Activated CD4-positive, alpha-beta T cell treated with anti-CD3 and anti-CD28 coated beads for 4 hours (primary cell): ENCODE data around the gene PLEKHA8.

Experiments used
- DNase-seq, 2 donors: peaks; one replicate each; pipeline ENCODE4 v3.0.0-alpha.2; 2020

PLEKHA8 gene, protein sequence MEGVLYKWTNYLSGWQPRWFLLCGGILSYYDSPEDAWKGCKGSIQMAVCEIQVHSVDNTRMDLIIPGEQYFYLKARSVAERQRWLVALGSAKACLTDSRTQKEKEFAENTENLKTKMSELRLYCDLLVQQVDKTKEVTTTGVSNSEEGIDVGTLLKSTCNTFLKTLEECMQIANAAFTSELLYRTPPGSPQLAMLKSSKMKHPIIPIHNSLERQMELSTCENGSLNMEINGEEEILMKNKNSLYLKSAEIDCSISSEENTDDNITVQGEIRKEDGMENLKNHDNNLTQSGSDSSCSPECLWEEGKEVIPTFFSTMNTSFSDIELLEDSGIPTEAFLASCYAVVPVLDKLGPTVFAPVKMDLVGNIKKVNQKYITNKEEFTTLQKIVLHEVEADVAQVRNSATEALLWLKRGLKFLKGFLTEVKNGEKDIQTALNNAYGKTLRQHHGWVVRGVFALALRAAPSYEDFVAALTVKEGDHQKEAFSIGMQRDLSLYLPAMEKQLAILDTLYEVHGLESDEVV

GRCh38 chr7:30028216-30028748, at the start of gene PLEKHA8:
Gene PLEKHA8, plus strand, starts transcription at chr7:30028412. Its CDS starts 351 bp downstream, at chr7:30028763.
- peak; percentile 81 to 88 for DNase-seq

DNA sequence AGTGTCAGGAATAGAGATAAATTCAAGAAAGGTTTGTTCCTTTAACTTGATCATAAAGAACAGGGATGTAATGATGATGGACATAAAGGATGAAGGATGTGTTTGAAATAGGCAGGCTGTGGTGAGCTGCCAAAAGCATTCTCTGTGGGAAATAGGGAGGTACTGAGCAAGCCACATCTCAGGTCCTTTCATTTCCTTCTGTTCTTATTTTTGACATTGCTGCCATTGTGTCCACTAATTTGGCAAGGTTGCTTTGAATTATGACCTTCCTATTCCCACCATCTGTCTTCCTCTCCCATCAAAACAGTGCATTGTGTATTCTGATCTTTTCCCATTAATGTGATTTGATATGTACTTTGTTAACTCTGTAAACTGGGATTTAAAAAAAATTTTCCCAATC, 48.1 kb upstream of the PLEKHA8 start:
- no peak for DNase-seq

- no peak for DNase-seq
Observed at GRCh38 chr7:29987083-29987482, 41.1 kb upstream of the PLEKHA8 start.

DNA sequence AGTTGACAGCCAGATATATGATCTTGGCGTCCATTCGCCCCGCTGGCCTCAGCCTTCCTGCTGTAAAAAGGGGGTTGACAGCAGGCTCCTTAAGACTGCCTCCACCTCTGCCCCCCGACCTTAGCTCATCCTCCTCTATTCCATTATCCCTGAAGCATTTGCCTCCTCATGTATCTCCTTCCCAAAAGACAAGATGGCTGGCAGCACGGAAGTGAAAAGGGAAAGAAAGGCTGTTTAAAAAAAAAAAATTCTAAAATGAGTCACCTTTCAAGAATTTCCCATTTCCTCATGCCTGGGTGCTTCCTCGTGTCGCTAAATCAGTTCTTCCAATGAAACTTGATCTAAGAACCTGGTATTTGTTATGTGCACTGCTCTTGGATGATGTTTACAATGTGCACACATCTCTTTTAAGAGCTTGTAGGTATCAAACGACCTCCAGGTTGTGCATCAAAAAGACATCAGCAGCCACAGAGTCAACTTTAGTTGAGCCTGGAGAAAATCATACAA, 40.3 kb upstream of the PLEKHA8 start:
- no peak for DNase-seq

DNA sequence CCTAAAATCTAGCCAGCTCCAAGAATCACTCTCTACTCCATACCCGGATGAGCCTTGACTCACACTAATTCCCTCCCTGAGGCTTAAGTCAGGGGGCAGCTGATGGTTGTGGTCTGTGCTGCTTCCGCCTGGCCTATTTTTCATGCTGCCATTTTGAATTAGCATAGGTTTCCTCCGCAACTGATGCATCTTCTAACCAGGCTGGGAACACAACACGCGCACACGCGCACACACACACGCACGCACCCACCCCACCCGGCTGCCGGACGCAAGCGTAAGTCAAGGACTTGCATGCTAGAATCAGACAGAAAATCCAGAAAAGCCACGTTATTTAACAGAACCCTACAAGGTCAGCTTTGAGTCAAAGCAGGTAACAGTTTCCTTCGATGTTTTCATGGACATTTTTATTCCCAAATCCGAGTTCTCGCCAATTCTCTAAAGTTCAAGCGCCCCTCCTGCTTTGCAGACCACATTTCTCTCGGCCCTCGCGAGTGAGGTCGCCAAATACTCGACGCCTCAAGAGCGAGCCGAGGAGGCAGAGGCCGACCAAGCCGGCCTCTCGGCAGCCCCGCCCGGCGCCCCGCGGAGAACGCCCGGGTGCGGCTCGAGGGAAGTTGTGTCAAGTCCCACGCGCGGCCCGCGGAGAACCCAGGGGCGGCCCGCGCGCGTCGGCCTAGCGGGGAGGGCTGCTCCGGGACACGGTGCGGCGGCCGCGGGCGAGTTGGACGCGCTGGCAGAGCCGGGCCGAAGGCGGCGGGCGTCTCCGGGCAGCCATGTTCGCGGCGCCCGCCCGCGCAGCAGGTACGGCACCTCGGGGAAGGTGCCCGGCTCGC, 39.6 kb upstream of the PLEKHA8 start:
- DNase-seq: peak; percentile 11 to 14

GRCh38 chr7:29989257-29989995, 38.8 kb upstream of the PLEKHA8 start, which contains the start of gene SCRN1:
Gene SCRN1, minus strand, starts transcription at chr7:29989801. Its CDS starts 20,734 bp downstream, at chr7:29969067.
- peak; percentile 3 to 8 for DNase-seq

GRCh38 chr7:29990931-29991330, 37.3 kb upstream of the PLEKHA8 start:
- DNase-seq: no peak

- no peak for DNase-seq
Observed at GRCh38 chr7:29991937-29992336, 36.3 kb upstream of the PLEKHA8 start.

- no peak for DNase-seq
Observed at GRCh38 chr7:29993140-29993539, 35.1 kb upstream of the PLEKHA8 start.

DNA sequence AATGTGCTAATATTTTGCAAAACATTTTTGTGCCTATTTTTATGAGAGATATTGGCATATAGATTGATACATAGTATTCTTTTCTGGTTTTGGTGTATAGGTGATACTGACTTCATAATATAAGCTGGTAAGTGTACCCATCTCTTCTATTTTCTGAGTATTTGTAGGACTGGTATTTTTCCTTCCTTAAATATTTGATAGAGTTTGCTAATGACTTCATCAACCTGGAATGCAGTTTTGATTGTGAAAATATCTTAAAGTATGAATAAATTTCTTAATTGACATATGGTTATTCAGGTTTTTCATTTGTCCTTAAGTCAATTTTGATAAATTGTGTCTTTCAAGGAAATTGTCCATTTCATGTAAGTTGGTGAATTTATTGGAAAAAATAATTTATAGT, 32.6 kb upstream of the PLEKHA8 start:
- DNase-seq: no peak

- DNase-seq: no peak
Observed at GRCh38 chr7:29996321-29996720, 31.9 kb upstream of the PLEKHA8 start.

GRCh38 chr7:29998489-29998888, 29.7 kb upstream of the PLEKHA8 start:
- DNase-seq: no peak

DNA sequence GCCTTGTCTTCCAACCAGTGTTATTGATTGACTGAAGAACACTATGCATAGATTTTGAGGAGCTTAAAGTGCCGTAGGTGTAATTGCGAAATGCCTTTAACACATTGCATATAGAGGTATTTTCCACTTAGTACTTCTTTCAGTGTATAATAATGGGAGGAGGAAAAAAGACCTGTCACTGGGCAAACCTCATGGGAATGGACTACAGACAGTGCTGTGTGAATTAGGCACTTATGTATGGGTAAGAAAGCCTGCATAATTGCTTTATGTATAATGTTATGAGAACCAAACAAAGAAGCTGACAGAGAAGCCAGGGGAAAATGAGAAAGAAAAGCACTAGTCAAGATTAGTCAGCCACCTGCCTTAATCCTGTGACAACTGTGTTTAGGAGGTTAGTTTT, 26.2 kb upstream of the PLEKHA8 start:
- DNase-seq: no peak

DNA sequence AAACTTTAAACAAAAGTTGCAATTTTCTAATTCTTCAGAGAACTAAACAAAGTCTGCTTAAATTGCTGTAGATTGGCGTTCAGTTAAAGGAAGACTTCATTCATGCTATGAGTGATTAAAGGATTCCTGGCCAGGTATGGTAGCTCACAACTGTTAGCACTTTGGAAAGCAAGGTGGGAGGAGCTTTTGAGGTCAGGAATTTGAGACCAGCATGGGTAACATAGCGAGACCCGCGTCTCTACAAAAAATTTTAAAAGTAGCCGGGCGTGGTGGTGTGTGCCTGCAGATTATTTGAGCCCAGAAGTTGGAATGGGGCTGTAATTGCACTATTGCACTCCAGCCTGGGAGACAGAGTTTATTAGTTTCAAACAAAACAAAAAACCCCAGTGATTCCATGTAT, 25.1 kb upstream of the PLEKHA8 start:
- DNase-seq: no peak

DNA sequence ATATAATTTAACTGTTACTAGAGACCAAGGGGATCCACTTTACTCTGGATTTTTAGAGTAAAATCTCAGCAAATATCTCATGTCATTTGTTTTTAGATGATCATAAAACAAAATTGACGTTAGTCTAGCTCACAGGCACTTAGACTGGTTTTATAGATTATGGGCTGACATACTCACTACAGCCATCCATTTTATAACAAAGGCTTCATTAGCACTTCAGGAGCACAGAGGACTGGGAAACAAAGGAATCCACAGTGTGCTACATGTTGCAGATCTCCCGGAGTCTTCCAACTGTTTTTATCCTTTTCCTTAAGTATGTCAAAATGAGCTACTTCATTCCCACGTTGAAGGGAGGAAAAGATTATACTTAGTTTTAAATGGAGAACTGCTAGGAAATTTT, 22.7 kb upstream of the PLEKHA8 start:
- DNase-seq: no peak

GRCh38 chr7:30010021-30010420, 18.2 kb upstream of the PLEKHA8 start:
- DNase-seq: no peak

DNA sequence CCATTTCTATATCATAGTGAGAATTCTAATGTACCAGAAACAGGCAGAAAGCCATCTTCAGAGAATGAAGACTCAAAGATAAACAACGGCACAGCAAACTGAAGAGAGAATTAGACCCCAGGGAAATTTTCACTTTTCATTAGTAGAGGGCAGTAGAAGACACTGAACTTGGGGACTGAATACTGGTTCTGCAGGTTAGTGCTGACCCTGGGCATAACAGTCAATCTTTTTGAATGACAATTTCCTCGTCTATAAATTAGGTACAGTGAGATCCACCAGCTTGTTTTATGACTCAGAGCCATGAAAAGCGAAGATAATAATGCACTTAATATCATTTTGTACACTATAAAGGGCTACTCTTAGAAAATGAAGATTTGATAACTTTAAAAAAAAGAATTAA, 15.5 kb upstream of the PLEKHA8 start:
- DNase-seq: no peak

GRCh38 chr7:30018451-30018850, 9.8 kb upstream of the PLEKHA8 start:
- DNase-seq: no peak

DNA sequence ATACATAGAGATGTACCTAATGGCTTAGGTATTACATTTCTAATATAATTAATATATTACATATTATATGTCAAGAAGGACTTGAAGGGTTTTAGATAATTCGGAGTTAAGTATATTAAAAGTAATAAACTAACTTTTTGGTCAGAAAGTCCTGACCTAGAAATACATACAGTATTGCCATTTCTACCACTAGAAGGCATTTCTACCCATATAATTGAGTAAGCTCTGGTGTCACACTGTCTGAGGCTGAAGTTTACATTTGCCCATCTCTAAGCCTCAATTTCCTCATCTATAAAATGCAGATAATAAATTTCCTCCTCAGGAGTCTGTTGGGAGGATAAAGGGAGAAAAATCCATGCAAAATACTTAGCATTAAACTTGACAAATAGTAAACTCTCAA, 8.8 kb upstream of the PLEKHA8 start:
- no peak for DNase-seq

DNA sequence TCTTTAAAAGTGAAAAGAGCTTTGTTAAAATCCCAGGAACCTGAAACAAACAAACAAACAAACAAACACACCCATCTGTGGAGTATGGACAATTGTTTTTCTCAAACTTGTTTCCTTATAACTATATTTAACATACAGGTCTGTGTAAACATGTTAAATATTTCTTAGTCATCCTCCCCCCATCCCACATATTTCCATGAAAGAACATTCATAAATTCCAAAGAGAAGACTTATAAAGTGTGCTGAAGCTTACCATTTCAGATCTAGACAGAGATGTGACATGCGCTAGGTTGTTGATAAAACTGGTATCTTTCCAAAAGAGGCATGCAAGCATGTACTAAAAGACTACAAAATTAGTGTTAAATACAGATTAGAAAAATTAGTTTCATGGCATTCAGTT, 8.3 kb upstream of the PLEKHA8 start:
- DNase-seq: no peak

- DNase-seq: no peak
Observed at GRCh38 chr7:30020535-30020934, 7.7 kb upstream of the PLEKHA8 start.

- no peak for DNase-seq
Observed at GRCh38 chr7:30022991-30023390, 5.2 kb upstream of the PLEKHA8 start.

DNA sequence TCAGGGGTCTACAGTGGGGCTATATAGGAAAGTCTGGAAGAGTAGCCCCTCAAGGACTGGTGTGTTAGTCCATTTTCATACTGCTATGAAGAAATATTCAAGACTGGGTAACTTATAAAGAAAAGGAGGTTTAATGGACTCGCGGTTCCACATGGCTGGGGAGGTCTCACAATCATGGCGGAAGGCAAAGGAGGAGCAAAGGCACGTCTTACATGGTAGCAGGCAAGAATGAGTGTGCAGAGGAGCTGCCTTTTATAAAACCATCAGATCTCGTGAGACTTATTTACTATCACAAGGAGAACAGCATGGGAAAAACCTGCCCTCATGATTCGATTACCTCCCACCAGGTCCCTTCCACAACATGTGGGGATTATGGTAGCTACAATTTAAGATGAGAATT, 4.7 kb upstream of the PLEKHA8 start:
- no peak for DNase-seq
